Astrocyte of the spinal cord (primary cell): ENCODE results near the gene G0S2.

Source experiments
- DNase-seq: peaks from one replicate; pipeline ENCODE4 v3.0.0; 2011; ENCODE audit warnings: low read depth, low spot score
- H3K4me3 ChIP-seq: 2 replicates; pipeline ENCODE4 v1.5.1; 2011; ENCODE audit warnings: low read depth, mild to moderate bottlenecking, low read length, moderate library complexity
- in situ Hi-C: cut with HindIII; loops from 2 replicates; pipeline ENCODE4 v1.10.0; 2017; ENCODE audit warnings: low sequenced_read_pairs
- TF ChIP-seq, protein P1 (sequence below): IDR thresholded peaks from 2 replicates; pipeline ENCODE4 v1.5.1; 2012; ENCODE audit warnings: low read depth, mild to moderate bottlenecking, low read length, inconsistent platforms

G0S2 gene

DNA sequence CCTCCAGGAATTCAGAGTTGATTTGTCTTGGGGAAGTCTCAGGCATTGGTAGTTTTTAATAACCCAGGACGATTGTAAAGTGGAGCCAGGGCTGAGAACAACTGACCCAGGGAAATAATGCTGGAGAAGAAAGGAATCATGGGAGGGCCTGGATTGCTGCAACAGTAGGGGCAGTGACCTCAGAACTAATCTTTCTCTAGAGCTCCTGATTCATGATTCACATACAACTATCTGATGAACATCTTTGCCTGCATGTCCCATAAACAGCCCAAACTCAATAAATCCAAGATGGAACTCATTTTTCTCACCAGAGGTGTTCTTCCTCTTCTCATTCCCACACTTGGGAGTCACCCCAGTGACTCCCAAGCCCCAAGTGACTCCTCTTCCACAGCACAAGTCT lies 8.1 kb upstream of the G0S2 start:
- H3K4me3 ChIP-seq = no peak overlapping the region
- in situ Hi-C loops = no loop called here
- DNase-seq = no peak
- TF ChIP-seq, protein P1, sequence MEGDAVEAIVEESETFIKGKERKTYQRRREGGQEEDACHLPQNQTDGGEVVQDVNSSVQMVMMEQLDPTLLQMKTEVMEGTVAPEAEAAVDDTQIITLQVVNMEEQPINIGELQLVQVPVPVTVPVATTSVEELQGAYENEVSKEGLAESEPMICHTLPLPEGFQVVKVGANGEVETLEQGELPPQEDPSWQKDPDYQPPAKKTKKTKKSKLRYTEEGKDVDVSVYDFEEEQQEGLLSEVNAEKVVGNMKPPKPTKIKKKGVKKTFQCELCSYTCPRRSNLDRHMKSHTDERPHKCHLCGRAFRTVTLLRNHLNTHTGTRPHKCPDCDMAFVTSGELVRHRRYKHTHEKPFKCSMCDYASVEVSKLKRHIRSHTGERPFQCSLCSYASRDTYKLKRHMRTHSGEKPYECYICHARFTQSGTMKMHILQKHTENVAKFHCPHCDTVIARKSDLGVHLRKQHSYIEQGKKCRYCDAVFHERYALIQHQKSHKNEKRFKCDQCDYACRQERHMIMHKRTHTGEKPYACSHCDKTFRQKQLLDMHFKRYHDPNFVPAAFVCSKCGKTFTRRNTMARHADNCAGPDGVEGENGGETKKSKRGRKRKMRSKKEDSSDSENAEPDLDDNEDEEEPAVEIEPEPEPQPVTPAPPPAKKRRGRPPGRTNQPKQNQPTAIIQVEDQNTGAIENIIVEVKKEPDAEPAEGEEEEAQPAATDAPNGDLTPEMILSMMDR = no peak

GRCh38 chr1:209667708-209668107 lies 7.5 kb upstream of the G0S2 start:
- no peak overlapping the region for H3K4me3 ChIP-seq
- in situ Hi-C loops = no loop called here
- no peak for DNase-seq
- TF ChIP-seq, protein P1 = no peak

- TF ChIP-seq, protein P1 = no peak
- in situ Hi-C loops = no loop called here
- no peak overlapping the region for H3K4me3 ChIP-seq
- DNase-seq = peak; percentile 60
These were observed 4.7 kb upstream of the G0S2 start for GRCh38 chr1:209670441-209671082.

GRCh38 chr1:209672705-209673630 lies 2.2 kb upstream of the G0S2 start:
- H3K4me3 ChIP-seq = no peak overlapping the region
- TF ChIP-seq, protein P1 = no peak
- no peak for DNase-seq
- in situ Hi-C loops = no loop called here

GRCh38 chr1:209673631-209674417 lies 1.4 kb upstream of the G0S2 start:
- H3K4me3 ChIP-seq = no peak overlapping the region
- TF ChIP-seq, protein P1 = no peak
- no peak for DNase-seq
- in situ Hi-C loops = no loop called here

DNA sequence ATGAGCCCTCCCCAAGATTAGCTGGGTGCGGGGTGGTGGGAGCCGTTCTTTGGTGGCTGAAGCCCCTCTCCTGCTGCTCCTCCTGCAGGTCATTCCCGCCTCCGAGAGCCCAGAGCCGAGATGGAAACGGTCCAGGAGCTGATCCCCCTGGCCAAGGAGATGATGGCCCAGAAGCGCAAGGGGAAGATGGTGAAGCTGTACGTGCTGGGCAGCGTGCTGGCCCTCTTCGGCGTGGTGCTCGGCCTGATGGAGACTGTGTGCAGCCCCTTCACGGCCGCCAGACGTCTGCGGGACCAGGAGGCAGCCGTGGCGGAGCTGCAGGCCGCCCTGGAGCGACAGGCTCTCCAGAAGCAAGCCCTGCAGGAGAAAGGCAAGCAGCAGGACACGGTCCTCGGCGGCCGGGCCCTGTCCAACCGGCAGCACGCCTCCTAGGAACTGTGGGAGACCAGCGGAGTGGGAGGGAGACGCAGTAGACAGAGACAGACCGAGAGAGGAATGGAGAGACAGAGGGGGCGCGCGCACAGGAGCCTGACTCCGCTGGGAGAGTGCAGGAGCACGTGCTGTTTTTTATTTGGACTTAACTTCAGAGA lies 448 bp downstream of the G0S2 start:
- peak overlapping the region; percentile 40 for H3K4me3 ChIP-seq
- DNase-seq = peak; percentile 45
- in situ Hi-C loops = no loop called here
- TF ChIP-seq, protein P1 = peak; percentile 9
